MM.1S (cell line): ENCODE data around the gene ZNF335.
"Not testable (repeated sequence)": the region's sequence is repeated elsewhere in the genome, so short reads cannot be mapped to it uniquely, and the experiment has no call there.

Experiments
- EZH2 ChIP-seq: fragments of 300-600 bp; sonication (generic); optimal IDR thresholded peaks from 2 replicates; pipeline ENCODE3; 2017; ENCODE audit warnings: low read depth, mild to moderate bottlenecking, antibody characterized with exemption, low read length, mixed read lengths
- EZH2phosphoT487 ChIP-seq: fragments of 300-600 bp; sonication (generic); IDR thresholded peaks from 2 replicates; pipeline ENCODE4 v1.6.1; 2018; ENCODE audit warnings: antibody characterized with exemption, low read length
- TF ChIP-seq, protein P1 (sequence below): fragments of 300-600 bp; sonication (generic); IDR thresholded peaks from 2 replicates; pipeline ENCODE4 v1.5.1; 2016; ENCODE audit warnings: antibody characterized with exemption, low read length, mixed read lengths

GRCh38 chr20:45901332-45901731 is 70.7 kb downstream of the ZNF335 start:
- TF ChIP-seq, protein P1, sequence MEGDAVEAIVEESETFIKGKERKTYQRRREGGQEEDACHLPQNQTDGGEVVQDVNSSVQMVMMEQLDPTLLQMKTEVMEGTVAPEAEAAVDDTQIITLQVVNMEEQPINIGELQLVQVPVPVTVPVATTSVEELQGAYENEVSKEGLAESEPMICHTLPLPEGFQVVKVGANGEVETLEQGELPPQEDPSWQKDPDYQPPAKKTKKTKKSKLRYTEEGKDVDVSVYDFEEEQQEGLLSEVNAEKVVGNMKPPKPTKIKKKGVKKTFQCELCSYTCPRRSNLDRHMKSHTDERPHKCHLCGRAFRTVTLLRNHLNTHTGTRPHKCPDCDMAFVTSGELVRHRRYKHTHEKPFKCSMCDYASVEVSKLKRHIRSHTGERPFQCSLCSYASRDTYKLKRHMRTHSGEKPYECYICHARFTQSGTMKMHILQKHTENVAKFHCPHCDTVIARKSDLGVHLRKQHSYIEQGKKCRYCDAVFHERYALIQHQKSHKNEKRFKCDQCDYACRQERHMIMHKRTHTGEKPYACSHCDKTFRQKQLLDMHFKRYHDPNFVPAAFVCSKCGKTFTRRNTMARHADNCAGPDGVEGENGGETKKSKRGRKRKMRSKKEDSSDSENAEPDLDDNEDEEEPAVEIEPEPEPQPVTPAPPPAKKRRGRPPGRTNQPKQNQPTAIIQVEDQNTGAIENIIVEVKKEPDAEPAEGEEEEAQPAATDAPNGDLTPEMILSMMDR = not testable (repeated sequence)
- not testable (repeated sequence) for TF ChIP-seq EZH2, EZH2phosphoT487
